ENCODE results near the gene ADAMTS19.
"Not testable (repeated sequence)": the region's sequence is repeated elsewhere in the genome, so short reads cannot be mapped to it uniquely, and the experiment has no call there.

The ADAMTS19 gene

GRCh38 chr5:129476751-129477150 is 16.7 kb downstream of the ADAMTS19 start:
- DNase-seq (ENCODE audit: low read depth, low spot score) = no peak

GRCh38 chr5:129477532-129477931 is 17.4 kb downstream of the ADAMTS19 start:
- DNase-seq (ENCODE audit: low read depth, low spot score) = no peak

GRCh38 chr5:129481161-129481560 is 21.1 kb downstream of the ADAMTS19 start:
- DNase-seq (ENCODE audit: low read depth, low spot score) = no peak

GRCh38 chr5:129496421-129496820 is 36.3 kb downstream of the ADAMTS19 start:
- no peak for DNase-seq (ENCODE audit: low read depth, low spot score)

DNA sequence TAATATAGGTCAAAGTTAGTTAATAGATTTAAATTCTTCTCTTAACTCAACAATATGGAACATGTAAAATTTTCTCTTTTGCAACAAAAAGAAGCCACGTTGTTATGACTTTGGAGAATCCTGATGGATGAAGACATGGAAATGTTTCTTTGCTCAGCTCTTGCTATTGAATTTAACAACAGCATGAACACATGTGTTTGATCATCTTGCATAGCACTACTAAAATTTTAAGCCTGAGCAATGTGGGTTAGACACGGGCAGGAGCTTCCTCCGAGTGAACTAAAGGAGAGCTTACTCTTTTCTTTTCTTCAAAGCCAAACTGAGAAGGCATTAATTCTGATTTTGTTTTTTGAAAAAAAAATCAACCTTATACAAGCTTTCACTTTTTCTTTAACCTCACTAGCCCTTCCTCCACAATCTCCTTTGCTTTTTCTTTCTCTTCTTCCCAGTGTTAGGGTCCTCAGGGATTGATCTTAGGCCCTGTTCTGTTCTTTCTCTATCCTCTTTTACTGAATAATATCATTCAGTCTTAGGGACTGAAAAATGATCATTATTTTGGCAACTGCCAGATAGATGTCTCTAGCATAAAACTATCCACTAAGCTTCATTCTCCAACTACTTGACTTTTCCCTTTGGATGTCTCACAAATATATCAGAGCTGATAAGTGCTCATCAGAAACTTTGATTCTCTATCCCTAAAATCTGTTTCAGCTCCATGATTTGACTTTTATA is 36.9 kb downstream of the ADAMTS19 start:
- DNase-seq (ENCODE audit: low read depth, low spot score) = no peak

DNA sequence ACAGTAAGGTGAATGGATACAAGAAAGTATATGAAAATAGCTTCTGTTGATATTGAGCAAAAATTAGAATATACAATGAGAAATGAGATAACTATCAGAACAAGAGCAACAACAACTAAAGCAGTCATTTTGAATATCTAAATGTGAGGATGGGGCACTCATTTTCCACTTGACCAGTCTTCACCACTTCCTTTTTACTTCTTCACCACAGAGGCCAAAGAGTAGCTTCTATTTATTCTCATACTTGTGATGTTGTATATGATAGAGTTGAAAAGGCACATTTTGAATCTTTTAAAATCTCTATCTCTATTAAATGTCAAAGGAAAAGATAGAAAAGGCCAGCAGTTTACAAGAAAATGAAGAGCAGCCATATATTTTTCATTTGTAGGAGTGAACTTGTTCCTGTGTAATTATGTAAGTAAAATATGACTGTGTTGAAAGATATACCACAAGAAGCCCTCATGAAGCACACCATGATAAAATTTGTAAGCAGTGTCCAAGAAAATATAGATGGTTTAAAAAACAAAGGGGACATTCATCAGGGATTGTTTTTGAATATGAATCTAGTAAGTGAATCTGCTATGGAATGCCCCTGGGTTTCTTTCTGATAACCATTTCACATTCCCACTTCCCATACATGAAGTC is 39.2 kb downstream of the ADAMTS19 start:
- no peak for DNase-seq (ENCODE audit: low read depth, low spot score)

DNA sequence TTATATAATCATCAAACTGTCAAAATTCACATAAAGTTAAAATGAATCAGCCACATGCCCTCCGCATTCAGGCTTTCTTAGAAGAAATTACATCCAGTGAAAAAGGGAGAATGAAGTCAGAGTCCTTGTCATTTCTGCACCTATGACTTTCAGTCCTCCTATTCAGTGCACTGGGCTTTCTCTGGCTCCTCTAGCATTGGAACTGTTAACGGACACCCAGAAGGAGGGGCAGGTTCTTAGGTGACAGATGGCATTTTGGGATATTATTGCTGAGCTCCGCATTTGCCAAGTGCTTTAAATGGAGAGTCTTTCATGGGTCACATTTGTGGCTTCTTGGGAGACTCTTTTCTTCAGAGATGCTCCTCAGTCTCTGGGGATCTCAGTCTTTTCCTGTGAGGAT is 40.0 kb downstream of the ADAMTS19 start:
- DNase-seq (ENCODE audit: low read depth, low spot score) = no peak

- DNase-seq (ENCODE audit: low read depth, low spot score) = no peak
These were observed 46.0 kb downstream of the ADAMTS19 start for GRCh38 chr5:129506086-129506485.

DNA sequence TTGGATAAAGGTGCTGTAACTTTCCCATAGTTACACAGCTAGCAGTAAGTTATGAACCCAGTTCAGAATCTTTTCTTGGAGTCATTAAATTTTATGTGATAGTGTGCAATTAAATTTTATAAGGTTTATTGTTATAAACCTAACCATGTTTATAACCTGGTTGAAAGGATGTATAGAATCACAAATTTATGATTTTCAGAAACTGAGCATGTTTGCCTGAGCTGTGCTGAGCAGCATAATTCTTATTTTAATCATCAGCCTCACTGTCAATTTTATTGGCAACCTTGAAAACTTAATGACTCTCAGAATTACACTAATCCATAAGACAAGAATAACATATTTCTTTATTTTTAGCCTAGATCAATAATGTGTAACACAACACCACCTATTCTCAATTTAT is 46.9 kb downstream of the ADAMTS19 start:
- DNase-seq (ENCODE audit: low read depth, low spot score) = no peak

- no peak for DNase-seq (ENCODE audit: low read depth, low spot score)
These were observed 47.4 kb downstream of the ADAMTS19 start for GRCh38 chr5:129507527-129507926.

DNA sequence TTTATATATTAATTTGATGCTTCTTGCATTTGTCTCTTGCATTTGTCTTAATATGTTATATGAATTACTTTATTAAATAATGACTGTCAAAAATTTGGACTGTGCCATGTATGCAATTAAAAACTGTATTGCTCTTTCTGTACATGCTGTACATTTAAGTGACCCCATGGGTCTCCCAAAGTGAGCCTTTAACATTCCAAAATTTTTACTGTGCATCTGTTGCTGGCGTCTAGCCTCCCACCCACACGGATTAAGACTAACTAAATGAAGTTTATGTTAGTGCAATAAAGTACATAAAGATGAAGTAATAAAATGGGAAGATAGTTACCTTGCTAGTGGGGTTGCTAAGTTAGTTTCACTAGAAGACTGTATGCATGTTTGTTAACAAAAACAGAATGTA is 48.5 kb downstream of the ADAMTS19 start:
- DNase-seq (ENCODE audit: low read depth, low spot score) = no peak

DNA sequence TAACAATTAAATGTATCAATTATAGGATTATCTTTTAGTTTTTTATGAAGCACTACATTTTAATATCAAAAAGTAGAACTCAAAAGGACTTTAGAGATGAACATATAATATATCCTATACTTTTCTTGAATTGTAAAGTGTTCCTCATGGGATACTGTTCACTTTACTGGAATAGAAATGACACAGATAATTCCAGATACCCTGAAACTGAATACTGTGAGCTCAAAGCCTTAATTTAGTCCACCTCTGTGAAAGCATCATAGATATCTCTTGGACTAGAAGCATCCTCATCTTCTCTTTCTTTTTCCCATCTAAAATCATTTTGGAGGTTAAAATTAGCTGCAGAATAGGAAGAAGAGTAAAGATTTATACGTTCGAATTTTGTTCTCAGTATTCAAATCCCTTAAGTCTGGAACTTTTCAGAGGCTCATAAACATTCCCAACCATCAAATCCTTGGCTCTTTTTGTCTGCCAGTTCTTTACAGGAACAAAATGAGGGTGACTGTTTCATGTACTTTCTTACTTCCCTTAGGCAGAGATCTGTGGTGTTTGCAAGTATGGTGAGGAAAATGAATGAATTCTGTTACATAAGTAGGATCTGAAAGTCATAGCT is 49.4 kb downstream of the ADAMTS19 start:
- DNase-seq (ENCODE audit: low read depth, low spot score) = no peak

DNA sequence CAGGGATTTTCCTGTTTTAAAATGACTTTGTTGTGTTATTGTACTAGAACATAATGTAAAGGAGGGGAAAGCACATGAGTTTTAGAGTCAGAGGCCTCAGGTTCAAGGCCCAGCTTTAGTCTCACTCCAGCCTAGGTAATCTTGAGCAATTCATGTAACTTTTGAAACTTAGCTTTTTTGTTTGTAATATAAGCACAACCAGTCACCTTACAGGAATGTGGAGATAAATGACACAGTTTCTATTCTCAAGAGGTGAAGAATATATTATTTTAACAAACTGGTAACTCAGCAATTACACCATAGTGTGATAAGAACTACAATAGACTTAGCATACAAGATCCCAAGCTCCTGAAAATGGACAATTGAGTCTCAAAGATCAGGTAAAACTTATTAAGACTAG is 51.2 kb downstream of the ADAMTS19 start:
- no peak for DNase-seq (ENCODE audit: low read depth, low spot score)

GRCh38 chr5:129541051-129541450 is 81.0 kb downstream of the ADAMTS19 start:
- DNase-seq (ENCODE audit: low read depth, low spot score) = no peak

DNA sequence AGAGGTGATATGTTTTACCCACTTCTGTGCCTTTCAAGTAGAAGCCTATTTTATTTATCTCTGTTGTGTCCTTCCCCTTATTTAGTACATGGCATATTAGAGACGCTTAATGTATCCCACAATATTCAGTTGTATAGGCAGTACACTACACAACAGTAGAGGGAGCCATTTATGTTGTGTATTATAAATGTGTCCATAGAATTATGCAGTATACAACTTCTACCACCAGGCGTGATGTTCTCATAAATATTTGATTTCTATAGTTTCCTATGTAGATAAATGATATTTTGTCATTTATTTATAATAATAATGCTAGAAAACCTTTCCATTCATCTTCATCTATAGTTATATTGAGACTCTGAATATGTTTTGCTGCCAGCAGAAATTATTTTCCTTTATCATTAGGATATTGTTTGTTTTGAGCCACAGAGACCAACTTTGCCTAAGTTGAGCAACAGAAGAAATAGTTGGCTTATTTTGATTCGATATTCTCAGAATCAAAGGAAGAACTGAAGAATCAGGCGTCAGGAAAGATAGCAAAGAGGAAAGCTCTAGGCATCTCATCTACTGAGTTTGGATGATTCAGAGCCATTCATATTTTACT is 81.7 kb downstream of the ADAMTS19 start:
- DNase-seq (ENCODE audit: low read depth, low spot score) = peak; percentile 1

GRCh38 chr5:129547137-129547536 is 87.0 kb downstream of the ADAMTS19 start:
- no peak for DNase-seq (ENCODE audit: low read depth, low spot score)

DNA sequence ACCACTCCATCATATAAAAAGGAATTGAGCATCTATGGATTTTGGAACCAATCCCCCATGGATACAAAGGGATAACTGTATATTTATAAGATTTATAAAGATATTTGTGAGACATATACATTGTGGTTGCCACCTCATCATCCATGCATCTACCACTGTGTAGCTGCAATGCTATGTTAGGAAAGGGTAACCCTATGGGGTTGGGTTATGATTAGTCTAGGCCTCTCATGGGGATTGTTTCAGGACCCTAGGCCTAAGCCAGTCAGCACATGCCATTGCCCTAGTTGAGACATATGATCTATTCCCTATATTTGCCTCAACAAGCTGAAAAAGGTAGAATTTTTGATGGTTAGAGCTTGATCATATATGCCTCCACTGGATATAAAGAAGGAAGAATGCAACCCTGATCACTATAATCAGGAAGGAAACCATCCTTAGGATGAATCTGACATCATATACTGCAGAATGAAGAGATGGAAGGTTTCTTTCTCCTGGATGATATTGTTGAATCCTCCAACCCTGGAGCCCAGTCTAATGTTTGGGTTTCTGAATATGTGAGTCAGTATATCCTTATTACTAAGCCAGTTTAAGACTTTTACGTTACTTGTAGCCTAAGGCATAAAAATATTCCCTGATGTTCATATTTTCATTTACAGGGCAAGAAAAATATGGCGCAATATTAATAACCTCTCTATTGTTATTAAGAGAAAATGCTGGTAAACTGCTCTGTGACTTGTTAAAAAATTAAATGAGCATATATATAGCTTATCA is 94.2 kb downstream of the ADAMTS19 start:
- DNase-seq (ENCODE audit: low read depth, low spot score) = no peak

DNA sequence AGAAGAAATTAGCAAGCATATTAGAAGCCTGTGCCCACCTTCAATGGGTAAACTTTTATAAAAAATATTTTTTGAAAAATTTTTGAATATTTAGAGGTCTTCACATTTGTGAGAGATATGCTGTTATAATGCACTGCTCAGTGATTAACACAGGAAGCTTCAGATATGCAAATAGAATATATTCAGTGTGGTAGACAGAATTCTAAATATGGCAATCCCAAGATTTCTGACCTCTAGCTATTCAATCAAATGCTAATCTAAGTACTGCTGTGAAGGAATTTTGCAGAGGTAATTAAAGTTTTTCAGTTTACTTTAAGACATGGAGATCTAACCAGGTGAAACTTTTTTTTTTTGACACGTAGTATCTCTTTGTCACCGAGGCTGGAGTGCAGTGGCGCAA is 103.5 kb downstream of the ADAMTS19 start:
- DNase-seq (ENCODE audit: low read depth, low spot score) = no peak

GRCh38 chr5:129569295-129569694 is 109.2 kb downstream of the ADAMTS19 start:
- no peak for DNase-seq (ENCODE audit: low read depth, low spot score)

- DNase-seq (ENCODE audit: low read depth, low spot score) = no peak
These were observed 112.0 kb downstream of the ADAMTS19 start for GRCh38 chr5:129572060-129572459.

DNA sequence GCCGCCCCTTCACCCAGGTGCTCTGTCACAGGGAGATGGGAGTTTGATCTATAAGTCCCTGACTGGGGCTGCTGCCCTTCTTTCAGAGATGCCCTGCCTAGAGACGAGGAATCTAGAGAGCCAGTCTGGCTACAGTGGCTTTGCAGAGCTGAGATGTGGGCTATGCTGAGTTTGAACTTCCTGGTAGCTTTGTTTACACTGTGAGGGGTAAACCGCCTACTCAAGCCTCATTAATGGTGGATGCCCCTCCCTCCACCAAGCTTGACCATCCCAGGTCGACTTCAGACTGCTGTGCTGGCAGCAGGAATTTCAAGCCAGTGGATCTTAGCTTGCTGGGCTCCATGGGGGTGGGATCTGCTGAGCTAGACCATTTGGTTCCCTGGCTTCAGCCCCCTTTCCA is 124.4 kb downstream of the ADAMTS19 start:
- not testable (repeated sequence) for DNase-seq (ENCODE audit: low read depth, low spot score)
